NCI-H2029 treated with DMSO at 0.1 percent for 48 hours (cell line): ENCODE measurements around the gene GNAI1.

Experiments
- DNase-seq: peaks from one replicate; lab custom pipeline; 2025; lab: John Stamatoyannopoulos, UW

GNAI1 gene

GRCh38 chr7:80253653-80254052, 119.0 kb downstream of the GNAI1 start:
- no peak for DNase-seq

DNA sequence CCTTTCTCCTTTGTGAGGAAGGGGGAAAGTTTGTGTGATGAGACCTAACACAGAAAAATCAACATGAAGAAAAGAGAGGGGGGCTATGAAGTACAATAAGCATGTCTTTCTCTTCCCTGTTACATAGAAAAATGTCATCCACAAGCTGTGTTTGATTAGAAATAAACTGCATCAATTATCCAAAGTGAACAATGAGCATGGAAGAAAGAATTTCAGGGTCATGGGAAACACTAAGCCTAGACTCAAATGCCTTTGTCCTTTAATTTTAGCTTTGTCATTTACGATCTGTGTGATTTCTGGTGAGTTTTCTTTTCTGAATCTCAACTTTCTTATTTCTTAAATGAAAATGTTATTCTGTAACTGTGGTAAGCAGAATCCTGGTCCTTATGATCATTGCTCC, 121.0 kb downstream of the GNAI1 start:
- DNase-seq, result no peak

DNA sequence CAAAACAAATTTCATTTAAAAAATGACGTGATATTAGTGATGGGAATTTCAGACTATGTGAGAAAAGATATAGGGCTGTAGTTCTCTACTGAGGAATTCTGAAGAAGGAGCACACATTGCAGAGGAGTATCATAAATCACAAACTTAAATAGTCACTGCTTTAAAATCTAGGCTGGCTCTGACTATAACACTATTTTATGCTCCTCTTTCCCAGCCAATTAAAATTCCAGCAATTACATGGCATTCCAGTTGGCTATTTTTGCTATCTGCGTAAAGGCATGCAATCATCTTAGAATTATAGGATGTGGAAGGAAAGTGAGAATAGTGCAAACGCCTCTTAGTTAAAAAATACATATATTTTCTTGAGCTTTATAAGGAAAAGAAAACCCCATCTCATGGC, 123.1 kb downstream of the GNAI1 start:
- DNase-seq, result no peak

- DNase-seq, result no peak
These were observed 126.0 kb downstream of the GNAI1 start for GRCh38 chr7:80260606-80261005.

DNA sequence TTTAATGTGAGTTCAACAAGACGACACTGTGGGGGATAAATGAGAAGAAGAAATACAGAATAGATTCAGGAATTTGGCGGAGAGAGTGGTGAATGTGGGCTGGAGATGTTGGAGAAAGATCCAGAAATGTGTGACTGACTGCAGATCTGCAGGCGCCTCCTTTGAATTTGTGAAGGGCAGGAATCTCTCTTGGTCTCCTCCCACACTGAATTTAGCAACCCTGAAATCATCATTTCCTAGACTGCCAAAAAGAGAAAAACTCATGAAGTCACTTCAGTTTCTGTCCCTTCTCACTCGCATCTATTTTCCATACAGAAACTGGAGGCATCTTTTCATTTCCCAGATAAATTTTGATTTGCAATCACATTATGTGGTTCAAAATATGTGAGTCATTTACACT, 128.7 kb downstream of the GNAI1 start:
- no peak for DNase-seq

DNA sequence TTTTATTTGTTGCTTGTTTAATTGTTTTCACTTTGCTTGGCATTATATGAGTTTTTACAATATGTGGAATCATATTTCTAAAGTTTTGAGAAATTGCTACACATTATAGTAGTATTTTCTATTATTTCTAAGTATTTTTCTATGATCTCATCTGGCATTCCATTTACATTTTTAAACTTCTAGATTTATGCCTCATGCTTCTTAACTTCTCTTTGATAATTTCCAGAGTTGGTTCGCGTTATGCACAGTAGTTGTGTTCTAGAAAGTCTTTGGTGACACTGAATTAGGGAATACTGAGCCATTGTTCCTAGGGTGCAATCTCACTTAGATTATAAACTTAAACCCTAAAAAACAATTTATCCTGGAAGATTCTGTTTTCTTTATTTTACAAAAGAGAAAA, 129.2 kb downstream of the GNAI1 start:
- no peak for DNase-seq

DNA sequence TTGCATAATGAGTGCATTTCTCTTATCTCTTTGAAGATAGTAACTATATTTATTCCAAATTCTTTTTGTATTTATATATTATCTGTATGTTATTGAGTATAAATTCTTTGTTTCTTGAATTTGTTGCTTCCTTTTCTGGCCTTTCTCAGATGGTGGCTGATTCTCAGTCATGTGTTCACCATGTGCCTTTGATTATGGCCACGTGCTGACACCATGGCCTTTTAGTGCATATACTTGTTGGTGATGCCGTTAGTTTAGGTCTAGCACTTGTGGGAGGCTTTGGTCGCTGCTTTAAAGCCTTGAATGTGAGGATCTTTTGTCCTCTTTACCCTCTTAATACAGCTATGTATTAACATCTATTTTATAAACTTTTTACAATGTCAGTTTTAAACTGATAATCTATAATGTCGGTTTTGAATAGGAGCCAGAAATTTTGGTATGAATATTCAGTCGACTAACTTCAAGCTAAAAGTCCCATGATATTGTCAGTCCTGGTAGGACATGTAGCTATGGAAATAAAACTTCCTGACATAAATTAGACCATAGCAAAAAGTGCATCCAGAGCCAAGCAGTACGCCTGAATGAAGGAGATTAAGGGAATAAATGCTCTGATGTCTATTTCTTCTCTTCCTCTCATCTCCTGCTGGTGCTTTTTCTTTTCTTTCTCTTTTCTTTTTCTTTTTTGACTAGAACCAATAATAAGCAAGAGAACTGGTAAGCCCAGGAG, 130.3 kb downstream of the GNAI1 start:
- DNase-seq, result no peak

DNA sequence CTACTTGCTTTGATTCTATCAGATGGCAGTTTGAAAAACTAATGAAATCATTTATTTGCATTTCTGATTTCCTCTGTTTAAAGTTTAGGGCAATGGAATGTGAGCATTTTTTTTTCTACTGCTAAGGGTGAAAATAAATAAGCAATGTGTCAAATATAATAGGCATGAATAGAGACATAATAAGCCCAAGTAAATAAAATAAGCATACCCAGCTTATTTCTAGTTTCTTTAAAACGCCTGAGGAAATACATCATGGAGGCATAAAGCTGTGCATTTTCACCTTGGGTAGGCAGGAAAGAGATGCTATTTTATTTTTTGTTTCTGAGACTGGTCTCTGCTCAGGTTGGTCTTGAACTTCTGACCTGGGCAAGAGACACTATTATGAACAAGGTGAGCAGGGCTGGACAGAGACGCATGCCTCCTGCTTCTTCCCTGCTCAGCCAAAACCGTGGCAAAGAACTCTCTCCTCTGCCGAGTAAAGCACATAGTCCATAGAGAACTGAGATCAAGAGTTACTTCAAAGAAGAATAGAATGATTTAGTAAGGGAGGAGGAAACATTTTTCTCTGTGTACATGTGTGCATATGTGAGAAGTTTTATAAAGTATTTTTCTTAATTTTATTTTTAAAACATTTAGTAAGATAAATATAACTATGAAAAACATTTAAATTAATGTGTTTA, 138.1 kb downstream of the GNAI1 start:
- DNase-seq, result no peak

DNA sequence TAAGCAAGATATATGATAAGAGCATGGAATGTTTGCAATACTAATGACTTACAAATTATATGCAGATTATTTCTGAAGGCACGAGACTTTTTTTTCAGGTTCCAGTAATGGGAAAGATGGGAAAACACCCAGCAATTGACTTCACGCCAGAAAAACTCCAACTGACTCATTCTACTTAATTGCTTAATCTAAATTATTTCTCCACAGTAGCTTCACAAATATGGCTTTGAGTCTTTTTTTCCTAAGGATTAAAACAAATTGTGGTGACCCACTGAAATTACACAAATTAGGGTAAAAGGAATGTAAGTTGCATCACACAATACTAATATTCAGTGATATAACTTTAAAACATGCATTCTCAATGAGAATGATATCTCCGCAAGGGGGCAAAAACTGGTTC, 138.7 kb downstream of the GNAI1 start:
- no peak for DNase-seq

GRCh38 chr7:80275192-80275605, 140.6 kb downstream of the GNAI1 start:
- no peak for DNase-seq
